Measurements from ENCODE around the gene NSMCE1. TPM values are rescaled to one million over a fixed set of nuclear protein-coding genes. Genes with fewer than 3 reads are reported as not detected.
"Not testable (repeated sequence)": the region's sequence is repeated elsewhere in the genome, so short reads cannot be mapped to it uniquely, and the experiment has no call there.

Gene NSMCE1
- total RNA-seq, 2 experiments from 2014 or later: 31.9 to 33.9 TPM

DNA sequence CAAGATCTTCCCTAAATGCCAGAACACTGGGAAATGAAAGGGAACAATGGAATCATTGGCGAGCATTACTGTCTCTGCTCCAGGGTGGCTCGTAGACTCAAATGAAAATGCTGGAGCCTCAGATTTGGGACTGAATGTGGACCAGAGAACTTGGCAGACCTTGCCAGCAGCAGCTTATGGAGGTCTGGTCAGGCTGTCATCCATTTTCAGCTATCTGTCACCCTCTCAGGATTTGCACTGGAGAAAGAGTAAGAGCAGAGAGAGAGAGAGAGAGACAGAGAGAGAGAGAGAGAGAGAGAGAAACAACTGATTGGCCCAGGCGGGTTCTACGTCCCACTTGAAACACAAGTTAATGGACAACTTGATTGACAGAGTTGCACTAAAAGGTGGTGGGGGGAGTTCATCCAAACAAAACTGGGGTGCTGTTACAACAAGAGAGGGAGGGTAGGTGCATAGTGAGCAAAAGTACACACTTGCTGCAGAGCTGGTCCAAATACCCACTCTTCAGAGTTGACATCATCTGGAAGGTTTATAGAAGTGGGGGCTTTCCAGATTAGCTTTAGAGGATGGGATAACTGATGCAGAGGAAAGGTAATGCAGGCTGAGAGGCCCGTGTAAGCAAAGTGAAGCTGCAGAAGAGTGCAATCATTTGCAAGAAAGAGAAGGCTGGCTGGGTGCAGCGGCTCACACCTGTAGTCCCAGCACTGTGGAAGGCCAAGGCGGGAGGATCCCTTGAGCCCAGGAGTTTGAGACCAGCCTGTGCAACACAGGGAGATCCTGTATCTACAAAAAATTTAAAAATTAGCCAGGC is 16.5 kb upstream of the NSMCE1 start:
- Histone ChIP-seq H3K36me3 (ENCODE audit: insufficient read depth, low read length) (no peaks in the 10 kb centered on the region), H3K4me3 (ENCODE audit: low read length) (no peak overlapping the region), H3K27me3 (ENCODE audit: control insufficient read depth in 1 of 2, insufficient read depth in 2 of 2, low read length in 2 of 2) (no peaks in the 10 kb centered on the region), H3K4me1 (ENCODE audit: insufficient read depth, low read length) (peaks cover 20% of the 10 kb centered on the region), H3K9me3 (ENCODE audit: control insufficient read depth in 1 of 2, insufficient read depth in 1 of 2, low read length in 2 of 2) (no peaks in the 10 kb centered on the region), H3K27ac (ENCODE audit: low read depth in 1 of 2, low read length in 2 of 2) (no peak overlapping the region)
- intact Hi-C loops (cut with DNase I, micrococcal nuclease): no loop called here
- H3K9me3 Mint-ChIP-seq: no peaks in the 10 kb centered on the region
- CTCF ChIA-PET: interaction anchor here (0.7 to 1.5 kb wide), 3 partner anchors 9 to 161 kb away, joined by 3 to 4 read pairs (median 3); no protein-coding TSS in a partner anchor
- H3K27ac Mint-ChIP-seq: peak overlapping the region; percentile 37
- H3K4me1 Mint-ChIP-seq (ENCODE audit: low read depth): peaks cover 60% of the 10 kb centered on the region
- no peaks in the 10 kb centered on the region for H3K36me3 Mint-ChIP-seq (ENCODE audit: low read depth)
- POLR2A ChIA-PET: interaction anchor here (1.3 kb wide), 1 partner anchor 33 kb away, joined by 3 read pairs; no protein-coding TSS in a partner anchor
- no peak overlapping the region for H3K4me3 Mint-ChIP-seq
- no peak for DNase-seq
- H3K27me3 Mint-ChIP-seq: no peaks in the 10 kb centered on the region
- TF ChIP-seq, protein P1, sequence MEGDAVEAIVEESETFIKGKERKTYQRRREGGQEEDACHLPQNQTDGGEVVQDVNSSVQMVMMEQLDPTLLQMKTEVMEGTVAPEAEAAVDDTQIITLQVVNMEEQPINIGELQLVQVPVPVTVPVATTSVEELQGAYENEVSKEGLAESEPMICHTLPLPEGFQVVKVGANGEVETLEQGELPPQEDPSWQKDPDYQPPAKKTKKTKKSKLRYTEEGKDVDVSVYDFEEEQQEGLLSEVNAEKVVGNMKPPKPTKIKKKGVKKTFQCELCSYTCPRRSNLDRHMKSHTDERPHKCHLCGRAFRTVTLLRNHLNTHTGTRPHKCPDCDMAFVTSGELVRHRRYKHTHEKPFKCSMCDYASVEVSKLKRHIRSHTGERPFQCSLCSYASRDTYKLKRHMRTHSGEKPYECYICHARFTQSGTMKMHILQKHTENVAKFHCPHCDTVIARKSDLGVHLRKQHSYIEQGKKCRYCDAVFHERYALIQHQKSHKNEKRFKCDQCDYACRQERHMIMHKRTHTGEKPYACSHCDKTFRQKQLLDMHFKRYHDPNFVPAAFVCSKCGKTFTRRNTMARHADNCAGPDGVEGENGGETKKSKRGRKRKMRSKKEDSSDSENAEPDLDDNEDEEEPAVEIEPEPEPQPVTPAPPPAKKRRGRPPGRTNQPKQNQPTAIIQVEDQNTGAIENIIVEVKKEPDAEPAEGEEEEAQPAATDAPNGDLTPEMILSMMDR (IDR thresholded peaks at IDR 0.05): no peak
- ATAC-seq (ENCODE audit: poor library complexity): no peak

DNA sequence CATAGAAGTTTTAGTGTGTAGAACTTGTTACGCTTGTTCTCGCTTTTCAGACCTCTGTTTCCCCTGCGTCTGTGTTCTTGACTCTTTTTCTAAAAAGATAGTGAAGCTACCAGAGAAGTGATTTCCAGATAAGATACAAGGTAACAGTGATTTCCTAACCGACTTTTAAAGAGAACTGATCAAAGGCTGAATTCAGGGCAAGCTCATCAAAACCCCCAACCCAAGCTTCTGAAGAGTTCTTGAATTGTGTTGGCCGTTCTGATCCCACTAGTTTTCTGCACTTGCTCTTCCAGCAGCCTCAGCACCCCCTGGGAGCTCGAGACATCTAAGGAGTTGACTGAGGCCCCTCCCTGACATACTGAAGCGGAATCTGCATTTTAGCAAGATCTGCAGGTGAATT is 12.7 kb upstream of the NSMCE1 start:
- no peaks in the 10 kb centered on the region for H3K27me3 Mint-ChIP-seq
- H3K4me3 ChIP-seq (ENCODE audit: low read length): peak overlapping the region; percentile 13
- H3K4me1 ChIP-seq (ENCODE audit: insufficient read depth, low read length): peaks cover 7% of the 10 kb centered on the region
- H3K36me3 Mint-ChIP-seq (ENCODE audit: low read depth): no peaks in the 10 kb centered on the region
- peak overlapping the region; percentile 75 for H3K4me3 Mint-ChIP-seq
- peak in 3 of 14 experiments; percentile 8 to 36 (median 27) for DNase-seq
- no peaks in the 10 kb centered on the region for H3K9me3 Mint-ChIP-seq
- peak overlapping the region in 1 of 2 donors; percentile 53 for H3K27ac ChIP-seq (ENCODE audit: low read depth in 1 of 2, low read length in 2 of 2)
- intact Hi-C loops (cut with DNase I, micrococcal nuclease): no loop called here
- ATAC-seq (ENCODE audit: poor library complexity): peak; percentile 46
- peaks cover 48% of the 10 kb centered on the region for H3K4me1 Mint-ChIP-seq (ENCODE audit: low read depth)
- peak overlapping the region; percentile 88 for H3K27ac Mint-ChIP-seq
- ChIA-PET POLR2A (interaction anchor here (0.6 to 2.9 kb wide), 11 partner anchors 8 to 86 kb away, joined by 3 to 14 read pairs (median 3); partner anchors contain the start of gene NSMCE1), CTCF (interaction anchor here (1.2 kb wide), 1 partner anchor 17 kb away, joined by 3 read pairs; no protein-coding TSS in a partner anchor)
- TF ChIP-seq, protein P1 (IDR thresholded peaks at IDR 0.05): no peak
- H3K36me3 ChIP-seq (ENCODE audit: insufficient read depth, low read length): no peaks in the 10 kb centered on the region
- H3K27me3 ChIP-seq (ENCODE audit: control insufficient read depth in 1 of 2, insufficient read depth in 2 of 2, low read length in 2 of 2): no peaks in the 10 kb centered on the region
- H3K9me3 ChIP-seq (ENCODE audit: control insufficient read depth in 1 of 2, insufficient read depth in 1 of 2, low read length in 2 of 2): no peaks in the 10 kb centered on the region

DNA sequence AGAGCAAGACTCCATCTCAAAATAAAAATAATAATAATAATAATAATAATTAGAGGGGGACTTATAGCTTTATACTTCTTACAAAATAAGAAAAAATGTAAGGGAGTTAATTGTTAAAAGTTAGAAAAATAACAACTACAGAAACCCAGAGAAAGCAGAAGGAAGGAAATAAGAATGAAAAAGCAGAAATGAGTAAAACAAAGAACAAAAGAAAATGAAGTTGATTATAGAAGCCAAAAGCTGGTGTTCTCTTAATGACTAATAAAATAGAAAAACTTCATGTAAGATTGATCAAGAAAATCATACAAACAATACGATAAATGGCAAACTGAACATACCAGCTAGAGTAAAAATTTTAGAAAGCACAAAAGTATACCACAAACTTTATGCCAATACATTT is 6.8 kb upstream of the NSMCE1 start:
- intact Hi-C loops (cut with DNase I, micrococcal nuclease): no loop called here
- Mint-ChIP-seq H3K9me3 (no peaks in the 10 kb centered on the region), H3K27me3 (no peaks in the 10 kb centered on the region), H3K4me3 (no peak overlapping the region), H3K4me1 (ENCODE audit: low read depth) (peaks cover 41% of the 10 kb centered on the region), H3K36me3 (ENCODE audit: low read depth) (no peaks in the 10 kb centered on the region), H3K27ac (no peak overlapping the region)
- ATAC-seq (ENCODE audit: poor library complexity) (no peak), DNase-seq (no peak)
- Histone ChIP-seq H3K4me3 (ENCODE audit: low read length) (no peak overlapping the region), H3K4me1 (ENCODE audit: insufficient read depth, low read length) (peaks cover 27% of the 10 kb centered on the region), H3K36me3 (ENCODE audit: insufficient read depth, low read length) (no peaks in the 10 kb centered on the region), H3K27me3 (ENCODE audit: control insufficient read depth in 1 of 2, insufficient read depth in 2 of 2, low read length in 2 of 2) (no peaks in the 10 kb centered on the region), H3K9me3 (ENCODE audit: control insufficient read depth in 1 of 2, insufficient read depth in 1 of 2, low read length in 2 of 2) (no peaks in the 10 kb centered on the region), H3K27ac (ENCODE audit: low read depth in 1 of 2, low read length in 2 of 2) (no peak overlapping the region)
- TF ChIP-seq, protein P1 (IDR thresholded peaks at IDR 0.05): no peak
- CTCF ChIA-PET: interaction anchor here (0.9 to 2.8 kb wide), 4 partner anchors 21 to 96 kb away, joined by 4 to 10 read pairs (median 5); no protein-coding TSS in a partner anchor
- POLR2A ChIA-PET: interaction anchor here (0.8 to 4.4 kb wide), 3 partner anchors 40 to 185 kb away, joined by 3 to 33 read pairs (median 3); no protein-coding TSS in a partner anchor

DNA sequence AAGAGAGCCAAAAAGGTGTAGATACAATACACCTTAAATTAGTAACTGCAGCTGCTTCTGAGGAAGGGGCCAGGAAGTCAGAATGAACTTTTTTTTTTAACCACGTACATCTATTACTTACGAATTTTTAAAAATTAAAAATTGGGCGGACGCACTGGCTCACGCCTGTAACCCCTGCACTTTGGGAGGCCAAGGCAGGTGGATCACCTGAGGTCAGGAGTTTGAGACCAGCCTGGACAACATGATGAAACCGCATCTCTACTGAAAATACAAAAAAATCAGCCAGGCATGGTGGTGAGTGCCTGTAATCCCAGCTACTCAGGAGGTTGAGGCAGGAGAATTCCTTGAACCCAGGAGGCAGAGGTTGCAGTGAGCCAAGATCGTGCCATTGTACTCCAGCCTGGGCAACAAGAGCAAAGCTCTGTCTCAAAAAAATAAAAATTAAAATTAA is 5.9 kb upstream of the NSMCE1 start:
- POLR2A ChIA-PET: interaction anchor here (0.6 to 4.4 kb wide), 13 partner anchors 8 to 186 kb away, joined by 3 to 33 read pairs (median 4); partner anchors contain the start of gene KDM8
- Mint-ChIP-seq H3K27ac (peak overlapping the region; percentile 77), H3K4me3 (peak overlapping the region; percentile 70), H3K4me1 (ENCODE audit: low read depth) (peaks cover 49% of the 10 kb centered on the region)
- H3K27me3 ChIP-seq (ENCODE audit: control insufficient read depth in 1 of 2, insufficient read depth in 2 of 2, low read length in 2 of 2); H3K27ac ChIP-seq (ENCODE audit: low read depth in 1 of 2, low read length in 2 of 2); H3K9me3 Mint-ChIP-seq; H3K36me3 ChIP-seq (ENCODE audit: insufficient read depth, low read length); H3K36me3 Mint-ChIP-seq (ENCODE audit: low read depth); H3K9me3 ChIP-seq (ENCODE audit: control insufficient read depth in 1 of 2, insufficient read depth in 1 of 2, low read length in 2 of 2); DNase-seq; H3K27me3 Mint-ChIP-seq: not testable (repeated sequence)
- CTCF ChIA-PET: interaction anchor here (0.7 to 2.8 kb wide), 6 partner anchors 20 to 95 kb away, joined by 3 to 16 read pairs (median 5); no protein-coding TSS in a partner anchor
- Histone ChIP-seq H3K4me1 (ENCODE audit: insufficient read depth, low read length) (peaks cover 32% of the 10 kb centered on the region), H3K4me3 (ENCODE audit: low read length) (peak overlapping the region; percentile 9)
- intact Hi-C loops (cut with DNase I, micrococcal nuclease): loop anchor here in 1 of 2 experiments (1.0 to 5.0 kb wide), 2 partner anchors 15 to 43 kb away; no protein-coding TSS in a partner anchor
- peak; percentile 75 for ATAC-seq (ENCODE audit: poor library complexity)

Measured in CD4-positive, alpha-beta T cell (primary cell).